DOHH2 (cell line): ENCODE measurements around the gene RPS6KL1.

Source experiments
- H3F3A ChIP-seq: fragments of 200-600 bp; sonication (generic), shearing (Covaris generic); 2 replicates; pipeline ENCODE4 v1.6.0; 2016; ENCODE audit warnings: antibody characterized with exemption, mild to moderate bottlenecking; ENCODE audit not compliant: control insufficient read depth, insufficient read depth
- H3K27ac ChIP-seq: fragments of 200-600 bp; sonication (generic); 2 replicates; pipeline ENCODE4 v1.5.1; 2014; ENCODE audit warnings: low read depth, mild to moderate bottlenecking, low read length, moderate library complexity
- H3K27me3 ChIP-seq: fragments of 200-600 bp; sonication (generic); 2 replicates; pipeline ENCODE4 v1.6.1; 2014; ENCODE audit warnings: mild to moderate bottlenecking, low read length, mixed read lengths; ENCODE audit not compliant: control insufficient read depth
- H3K36me3 ChIP-seq: fragments of 200-600 bp; sonication (generic); 2 replicates; pipeline ENCODE4 v1.6.1; 2014; ENCODE audit warnings: mild to moderate bottlenecking, low read length, moderate library complexity, mixed read lengths; ENCODE audit not compliant: control insufficient read depth
- H3K4me1 ChIP-seq: fragments of 200-600 bp; sonication (generic); 2 replicates; pipeline ENCODE4 v1.6.1; 2014; ENCODE audit warnings: mild to moderate bottlenecking, low read length, mixed read lengths; ENCODE audit not compliant: control insufficient read depth
- H3K4me2 ChIP-seq: fragments of 200-600 bp; sonication (generic); 2 replicates; pipeline ENCODE4 v1.6.0; 2014; ENCODE audit warnings: mild to moderate bottlenecking, low read length, moderate library complexity
- H3K4me3 ChIP-seq: fragments of 200-600 bp; sonication (generic); 2 replicates; pipeline ENCODE4 v1.5.1; 2014; ENCODE audit warnings: mild to moderate bottlenecking, low read length, mixed read lengths
- H3K79me2 ChIP-seq: fragments of 200-600 bp; sonication (generic); 2 replicates; pipeline ENCODE4 v1.6.1; 2014; ENCODE audit warnings: mild to moderate bottlenecking, low read length, mixed read lengths; ENCODE audit not compliant: control insufficient read depth
- H3K9me2 ChIP-seq: fragments of 200-600 bp; sonication (generic); replicated peaks from 2 replicates; pipeline ENCODE4 v1.6.1; 2014; ENCODE audit warnings: mild to moderate bottlenecking, low read length, mixed read lengths; ENCODE audit not compliant: control insufficient read depth
- H3K9me3 ChIP-seq: fragments of 200-600 bp; sonication (generic); 2 replicates; pipeline ENCODE4 v1.6.1; 2014; ENCODE audit warnings: antibody characterized with exemption, low read length, mixed read lengths; ENCODE audit not compliant: control insufficient read depth, insufficient read depth
- H4K20me1 ChIP-seq: fragments of 200-600 bp; sonication (generic); 2 replicates; pipeline ENCODE4 v1.6.0; 2014; ENCODE audit warnings: low read depth, mild to moderate bottlenecking, antibody characterized with exemption, low read length, moderate library complexity; ENCODE audit not compliant: control insufficient read depth, insufficient read depth
- EZH2phosphoT487 ChIP-seq: fragments of 200-600 bp; sonication (generic); IDR thresholded peaks from 2 replicates; pipeline ENCODE4 v1.6.1; 2017; ENCODE audit warnings: borderline replicate concordance, mild to moderate bottlenecking, antibody characterized with exemption, low read length, moderate library complexity, mixed read lengths
- TF ChIP-seq, protein P1 (sequence below): fragments of 200-600 bp; sonication (generic); IDR thresholded peaks from one replicate; pipeline ENCODE4 v1.5.1; 2014; ENCODE audit warnings: antibody characterized with exemption, mild to moderate bottlenecking, low read depth, low read length; ENCODE audit not compliant: poor library complexity, severe bottlenecking

Gene RPS6KL1

GRCh38 chr14:74879427-74880182 lies 43.5 kb downstream of the RPS6KL1 start:
- Histone ChIP-seq H3K27ac (no peak overlapping the region), H3K79me2 (peaks cover 32% of the 10 kb centered on the region), H3K4me2 (no peak overlapping the region), H3K4me1 (peaks cover 42% of the 10 kb centered on the region), H3K36me3 (peaks cover 23% of the 10 kb centered on the region), H3F3A (peaks cover 4% of the 10 kb centered on the region; the same call in 1 of the 2 replicates), H3K4me3 (no peak overlapping the region), H3K9me2 (no peaks in the 10 kb centered on the region), H4K20me1 (peaks cover 14% of the 10 kb centered on the region), H3K27me3 (no peaks in the 10 kb centered on the region), H3K9me3 (no peaks in the 10 kb centered on the region)
- TF ChIP-seq, protein P1, sequence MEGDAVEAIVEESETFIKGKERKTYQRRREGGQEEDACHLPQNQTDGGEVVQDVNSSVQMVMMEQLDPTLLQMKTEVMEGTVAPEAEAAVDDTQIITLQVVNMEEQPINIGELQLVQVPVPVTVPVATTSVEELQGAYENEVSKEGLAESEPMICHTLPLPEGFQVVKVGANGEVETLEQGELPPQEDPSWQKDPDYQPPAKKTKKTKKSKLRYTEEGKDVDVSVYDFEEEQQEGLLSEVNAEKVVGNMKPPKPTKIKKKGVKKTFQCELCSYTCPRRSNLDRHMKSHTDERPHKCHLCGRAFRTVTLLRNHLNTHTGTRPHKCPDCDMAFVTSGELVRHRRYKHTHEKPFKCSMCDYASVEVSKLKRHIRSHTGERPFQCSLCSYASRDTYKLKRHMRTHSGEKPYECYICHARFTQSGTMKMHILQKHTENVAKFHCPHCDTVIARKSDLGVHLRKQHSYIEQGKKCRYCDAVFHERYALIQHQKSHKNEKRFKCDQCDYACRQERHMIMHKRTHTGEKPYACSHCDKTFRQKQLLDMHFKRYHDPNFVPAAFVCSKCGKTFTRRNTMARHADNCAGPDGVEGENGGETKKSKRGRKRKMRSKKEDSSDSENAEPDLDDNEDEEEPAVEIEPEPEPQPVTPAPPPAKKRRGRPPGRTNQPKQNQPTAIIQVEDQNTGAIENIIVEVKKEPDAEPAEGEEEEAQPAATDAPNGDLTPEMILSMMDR: no peak
- TF ChIP-seq EZH2phosphoT487: no peak

DNA sequence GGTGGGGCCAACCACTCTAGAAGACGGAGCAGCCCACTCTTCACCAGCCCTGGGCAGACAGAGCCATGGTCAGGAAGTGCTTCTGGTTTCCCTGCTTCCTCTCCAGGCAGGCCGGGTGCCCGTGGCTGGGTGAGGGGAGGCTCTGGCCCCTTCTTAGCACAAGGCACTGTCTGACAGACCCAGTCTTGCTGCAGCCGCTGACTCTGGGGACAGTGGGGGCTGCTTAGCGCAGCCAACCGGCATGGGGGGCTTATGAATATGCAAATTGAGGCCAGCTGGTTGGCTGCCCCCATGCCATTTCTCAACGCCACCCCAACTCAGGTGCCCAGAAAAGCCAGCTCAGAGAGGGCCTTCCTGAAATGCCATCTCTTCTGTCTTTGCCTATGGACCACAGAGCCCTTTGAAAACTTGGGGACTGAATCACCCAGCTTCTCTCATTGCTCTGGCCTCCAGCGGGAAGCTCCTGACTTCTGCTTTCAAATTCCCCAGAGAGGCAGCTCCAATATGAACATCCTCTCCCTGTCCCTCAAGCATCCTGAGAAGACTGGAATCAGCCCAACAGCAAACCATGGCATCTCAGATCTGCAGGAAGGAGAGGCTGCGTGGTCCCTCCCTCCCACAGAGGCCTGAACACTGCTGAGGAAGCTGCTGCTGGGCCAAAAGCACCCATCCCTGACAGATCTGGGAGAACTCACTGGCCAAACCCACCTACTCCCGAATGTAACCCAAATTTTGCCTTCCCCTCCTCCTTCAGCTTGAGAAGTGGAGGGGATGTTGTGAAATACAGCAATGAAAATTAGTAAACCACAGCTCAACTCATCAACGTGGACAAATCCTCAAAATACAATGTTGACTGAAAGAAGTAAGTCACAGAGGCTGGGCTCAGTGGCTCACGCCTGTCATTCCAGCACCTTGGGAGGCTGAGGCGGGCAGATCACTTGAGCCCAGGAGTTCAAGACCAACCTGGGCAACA lies 46.8 kb downstream of the RPS6KL1 start, which contains the start of gene PROX2:
TSS of gene PROX2 (minus strand) at position 205 of the 973 bp plus-strand sequence. CDS start 12,311 bp downstream, outside the sequence.
- TF ChIP-seq EZH2phosphoT487: no peak
- TF ChIP-seq, protein P1: no peak
- peak within 1 kb of the TSS; percentile 54 for H3K4me2 ChIP-seq
- H3K36me3 ChIP-seq: no peaks in the 10 kb centered on the region
- no peaks in the 10 kb centered on the region for H3K9me2 ChIP-seq
- H3K79me2 ChIP-seq: no peaks in the 10 kb centered on the region
- H3F3A ChIP-seq: peaks cover 4% of the 10 kb centered on the region; the same call in 1 of the 2 replicates
- H3K27ac ChIP-seq: no peak within 1 kb of the TSS
- peaks cover 26% of the 10 kb centered on the region for H3K4me1 ChIP-seq
- H3K9me3 ChIP-seq: no peaks in the 10 kb centered on the region
- peak within 1 kb of the TSS; percentile 20; the same call in 1 of the 2 replicates for H3K4me3 ChIP-seq
- H3K27me3 ChIP-seq: peaks cover 6% of the 10 kb centered on the region; the same call in 1 of the 2 replicates
- no peaks in the 10 kb centered on the region for H4K20me1 ChIP-seq

DNA sequence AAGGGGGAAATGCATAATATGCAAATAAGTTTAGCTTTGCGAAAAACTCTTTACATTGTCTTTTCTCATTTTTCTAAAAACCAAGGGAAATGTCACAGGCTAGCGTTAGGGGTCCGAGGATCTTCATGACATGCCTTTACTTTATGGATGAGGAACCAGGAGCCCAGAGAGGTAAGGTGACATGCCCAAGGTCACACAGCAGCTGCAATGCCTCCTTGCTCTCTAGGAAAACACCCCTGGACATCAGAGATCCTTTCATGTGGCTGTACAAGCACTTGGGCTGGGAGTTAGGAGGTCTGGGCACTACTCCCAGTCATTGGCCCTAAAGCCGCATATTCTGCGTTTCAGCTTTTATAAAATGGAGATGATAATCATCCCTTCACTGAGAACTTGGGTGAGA lies 47.9 kb downstream of the RPS6KL1 start:
- Histone ChIP-seq H3K27me3 (peaks cover 6% of the 10 kb centered on the region; the same call in 1 of the 2 replicates), H3K4me1 (peaks cover 20% of the 10 kb centered on the region), H3K27ac (no peak overlapping the region), H3F3A (peaks cover 4% of the 10 kb centered on the region; the same call in 1 of the 2 replicates), H3K9me3 (no peaks in the 10 kb centered on the region), H3K4me2 (no peak overlapping the region), H3K36me3 (no peaks in the 10 kb centered on the region), H3K4me3 (no peak overlapping the region), H3K79me2 (no peaks in the 10 kb centered on the region), H4K20me1 (no peaks in the 10 kb centered on the region), H3K9me2 (no peaks in the 10 kb centered on the region)
- TF ChIP-seq, protein P1: no peak
- TF ChIP-seq EZH2phosphoT487: no peak
